OCI-LY3 (cell line): ENCODE measurements around the gene CD164.

ENCODE experiments used
- H2AFZ ChIP-seq: fragments of 200-600, 300-600 bp; shearing (Covaris generic); 2 replicates; pipeline ENCODE4 v1.6.0; 2014; ENCODE audit warnings: antibody characterized with exemption, low read depth, low read length
- H3K27ac ChIP-seq: fragments of 200-600, 300-600 bp; sonication (generic); 2 replicates; pipeline ENCODE4 v1.5.1; 2014; ENCODE audit warnings: mild to moderate bottlenecking, low read length, moderate library complexity, mixed read lengths
- H3K27me3 ChIP-seq: fragments of 200-600, 300-600 bp; sonication (generic); 2 replicates; pipeline ENCODE4 v1.6.1; 2014; ENCODE audit warnings: low read depth, low read length, mixed read lengths
- H3K36me3 ChIP-seq: fragments of 200-600, 300-600 bp; sonication (generic); replicated peaks from 2 replicates; pipeline ENCODE3; 2014; ENCODE audit warnings: low read depth, low read length, mixed read lengths
- H3K4me1 ChIP-seq: fragments of 300-600, 200-600 bp; sonication (generic); 2 replicates; pipeline ENCODE4 v1.6.1; 2014; ENCODE audit warnings: low read length, mixed read lengths
- H3K4me2 ChIP-seq: fragments of 200-600, 300-600 bp; sonication (generic); 2 replicates; pipeline ENCODE4 v1.6.1; 2014; ENCODE audit warnings: low read length, mixed read lengths
- H3K4me3 ChIP-seq: fragments of 300-600, 200-600 bp; sonication (generic); 2 replicates; pipeline ENCODE4 v1.5.1; 2014; ENCODE audit warnings: antibody characterized with exemption, mild to moderate bottlenecking, low read length, moderate library complexity
- H3K79me2 ChIP-seq: fragments of 300-600, 200-600 bp; shearing (Covaris generic); 2 replicates; pipeline ENCODE4 v1.6.1; 2014; ENCODE audit warnings: mild to moderate bottlenecking, low read length, mixed read lengths
- H3K9ac ChIP-seq: fragments of 300-600, 200-600 bp; shearing (Covaris generic); 2 replicates; pipeline ENCODE4 v1.6.0; 2014; ENCODE audit warnings: mild to moderate bottlenecking, low read length, moderate library complexity
- H3K9me3 ChIP-seq: fragments of 200-600, 300-600 bp; shearing (Covaris generic); 2 replicates; pipeline ENCODE4 v1.6.1; 2014; ENCODE audit warnings: low read length, mixed read lengths; ENCODE audit not compliant: insufficient read depth
- H4K20me1 ChIP-seq: fragments of 200-600, 300-600 bp; sonication (generic); 2 replicates; pipeline ENCODE4 v1.6.1; 2016; ENCODE audit warnings: low read length, mixed read lengths; ENCODE audit not compliant: insufficient read depth
- EZH2phosphoT487 ChIP-seq: fragments of 200-600 bp; shearing (Covaris generic); IDR thresholded peaks from 2 replicates; pipeline ENCODE4 v1.6.1; 2018; ENCODE audit warnings: antibody characterized with exemption, mixed run types, low read depth
- TF ChIP-seq, protein P1 (sequence below): fragments of 200-600, 300-600 bp; sonication (generic); IDR thresholded peaks from 2 replicates; pipeline ENCODE4 v1.5.1; 2014; ENCODE audit warnings: antibody characterized with exemption, low read length, low read depth

Gene CD164

GRCh38 chr6:109381747-109382575 is at the start of gene CD164:
Gene CD164, minus strand, starts transcription at chr6:109382467. Its CDS starts 89 bp downstream, at chr6:109382378.
- peak within 1 kb of the TSS; percentile 90 for H3K27ac ChIP-seq
- peak within 1 kb of the TSS; percentile 84 for H2AFZ ChIP-seq
- peak within 1 kb of the TSS; percentile 98 for H3K9ac ChIP-seq
- H3K4me2 ChIP-seq: peak within 1 kb of the TSS; percentile 89
- H3K27me3 ChIP-seq: no peaks in the 10 kb centered on the region; the same call in 1 of the 2 replicates
- peaks cover 42% of the 10 kb centered on the region for H4K20me1 ChIP-seq
- H3K4me1 ChIP-seq: peaks cover 22% of the 10 kb centered on the region
- H3K79me2 ChIP-seq: peaks cover 51% of the 10 kb centered on the region
- no peaks in the 10 kb centered on the region for H3K9me3 ChIP-seq
- H3K36me3 ChIP-seq: peaks cover 24% of the 10 kb centered on the region
- peak within 1 kb of the TSS; percentile 87 for H3K4me3 ChIP-seq
- no peak for TF ChIP-seq EZH2phosphoT487
- TF ChIP-seq, protein P1, sequence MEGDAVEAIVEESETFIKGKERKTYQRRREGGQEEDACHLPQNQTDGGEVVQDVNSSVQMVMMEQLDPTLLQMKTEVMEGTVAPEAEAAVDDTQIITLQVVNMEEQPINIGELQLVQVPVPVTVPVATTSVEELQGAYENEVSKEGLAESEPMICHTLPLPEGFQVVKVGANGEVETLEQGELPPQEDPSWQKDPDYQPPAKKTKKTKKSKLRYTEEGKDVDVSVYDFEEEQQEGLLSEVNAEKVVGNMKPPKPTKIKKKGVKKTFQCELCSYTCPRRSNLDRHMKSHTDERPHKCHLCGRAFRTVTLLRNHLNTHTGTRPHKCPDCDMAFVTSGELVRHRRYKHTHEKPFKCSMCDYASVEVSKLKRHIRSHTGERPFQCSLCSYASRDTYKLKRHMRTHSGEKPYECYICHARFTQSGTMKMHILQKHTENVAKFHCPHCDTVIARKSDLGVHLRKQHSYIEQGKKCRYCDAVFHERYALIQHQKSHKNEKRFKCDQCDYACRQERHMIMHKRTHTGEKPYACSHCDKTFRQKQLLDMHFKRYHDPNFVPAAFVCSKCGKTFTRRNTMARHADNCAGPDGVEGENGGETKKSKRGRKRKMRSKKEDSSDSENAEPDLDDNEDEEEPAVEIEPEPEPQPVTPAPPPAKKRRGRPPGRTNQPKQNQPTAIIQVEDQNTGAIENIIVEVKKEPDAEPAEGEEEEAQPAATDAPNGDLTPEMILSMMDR: no peak

DNA sequence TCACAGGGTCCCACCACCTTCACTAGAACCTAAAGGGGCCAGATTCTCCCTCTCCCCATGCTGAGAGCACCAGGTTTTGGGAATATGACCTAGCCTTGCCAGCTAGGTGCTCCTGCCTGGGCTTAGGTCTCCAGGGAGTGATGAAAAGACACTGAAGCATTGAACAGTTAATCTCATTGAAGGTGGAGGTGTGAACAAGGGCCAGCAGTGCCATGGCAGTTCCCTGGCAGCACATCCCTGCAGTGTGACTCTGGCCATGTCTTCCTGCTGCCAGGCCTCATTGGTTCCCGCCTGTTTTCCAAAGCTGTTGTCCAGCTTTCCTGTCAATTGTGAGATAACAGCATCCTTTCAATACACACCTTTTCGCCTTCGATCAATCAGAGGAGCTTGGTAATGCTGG is 47.2 kb upstream of the CD164 start:
- Histone ChIP-seq H3K4me1 (peaks cover 7% of the 10 kb centered on the region), H3K79me2 (no peaks in the 10 kb centered on the region), H3K9me3 (no peaks in the 10 kb centered on the region), H3K36me3 (no peaks in the 10 kb centered on the region), H3K27me3 (no peaks in the 10 kb centered on the region), H3K4me2 (no peak overlapping the region), H3K4me3 (no peak overlapping the region), H3K27ac (no peak overlapping the region), H2AFZ (no peak overlapping the region), H4K20me1 (no peaks in the 10 kb centered on the region), H3K9ac (no peak overlapping the region)
- TF ChIP-seq EZH2phosphoT487: no peak
- TF ChIP-seq, protein P1: no peak

DNA sequence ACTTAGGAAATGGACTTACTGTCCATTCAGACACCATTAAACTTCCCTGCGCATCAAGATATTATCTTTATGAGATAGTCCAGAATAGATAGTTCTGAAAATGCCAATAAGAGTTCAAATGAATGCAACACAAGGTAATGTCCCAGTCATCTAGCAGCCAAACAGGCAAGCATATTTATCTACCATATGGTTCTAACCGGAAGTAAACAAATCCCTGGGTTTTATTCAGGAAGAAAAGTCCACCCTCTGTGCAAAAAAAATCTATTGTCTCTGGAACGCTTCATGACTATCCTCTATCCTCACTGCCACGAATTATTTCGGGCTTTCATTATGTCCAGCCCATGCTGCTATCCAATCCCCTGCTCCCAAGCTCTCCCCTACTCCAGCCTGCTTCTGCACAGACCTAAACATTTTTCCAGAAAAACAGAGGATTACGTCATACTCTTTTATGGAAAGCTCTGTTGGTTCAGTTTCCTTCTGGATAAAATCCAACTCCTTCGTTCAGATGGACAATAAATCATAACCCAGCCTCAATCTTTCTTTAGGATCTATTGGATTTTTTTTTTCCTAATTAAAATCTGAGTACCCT is 46.7 kb upstream of the CD164 start:
- no peak overlapping the region for H3K9ac ChIP-seq
- no peaks in the 10 kb centered on the region for H3K79me2 ChIP-seq
- no peak overlapping the region for H3K27ac ChIP-seq
- H3K27me3 ChIP-seq: no peaks in the 10 kb centered on the region
- H3K4me2 ChIP-seq: no peak overlapping the region
- no peak overlapping the region for H3K4me3 ChIP-seq
- TF ChIP-seq, protein P1: no peak
- no peak for TF ChIP-seq EZH2phosphoT487
- no peaks in the 10 kb centered on the region for H4K20me1 ChIP-seq
- H3K36me3 ChIP-seq: no peaks in the 10 kb centered on the region
- peaks cover 7% of the 10 kb centered on the region for H3K4me1 ChIP-seq
- no peak overlapping the region for H2AFZ ChIP-seq
- H3K9me3 ChIP-seq: no peaks in the 10 kb centered on the region

- Histone ChIP-seq H3K4me1 (no peaks in the 10 kb centered on the region), H3K79me2 (no peaks in the 10 kb centered on the region), H3K4me2 (no peak overlapping the region), H2AFZ (no peak overlapping the region), H3K27ac (no peak overlapping the region), H3K9ac (no peak overlapping the region), H3K27me3 (no peaks in the 10 kb centered on the region), H4K20me1 (no peaks in the 10 kb centered on the region), H3K4me3 (no peak overlapping the region), H3K9me3 (no peaks in the 10 kb centered on the region), H3K36me3 (no peaks in the 10 kb centered on the region)
- TF ChIP-seq, protein P1: no peak
- no peak for TF ChIP-seq EZH2phosphoT487
These were observed 42.7 kb upstream of the CD164 start for GRCh38 chr6:109424946-109425345.
